ENCODE data around the gene MADD.
A peak's percentile ranks its signal among the peaks of the same experiment; 100 is the strongest.

Gene MADD

GRCh38 chr11:47268448-47269001 lies 1.4 kb upstream of the MADD start:
- Mint-ChIP-seq H3K36me3 (ENCODE audit: low read depth) (peaks cover 4% of the 10 kb centered on the region), H3K27me3 (ENCODE audit: low read depth) (no peaks in the 10 kb centered on the region), H3K27ac (peak overlapping the region; percentile 99 to 100 (median 99)), H3K4me1 (peaks cover 35% of the 10 kb centered on the region), H3K4me3 (peak overlapping the region; percentile 82 to 90 (median 90)), H3K9me3 (no peaks in the 10 kb centered on the region)
- TF ChIP-seq, protein P1, sequence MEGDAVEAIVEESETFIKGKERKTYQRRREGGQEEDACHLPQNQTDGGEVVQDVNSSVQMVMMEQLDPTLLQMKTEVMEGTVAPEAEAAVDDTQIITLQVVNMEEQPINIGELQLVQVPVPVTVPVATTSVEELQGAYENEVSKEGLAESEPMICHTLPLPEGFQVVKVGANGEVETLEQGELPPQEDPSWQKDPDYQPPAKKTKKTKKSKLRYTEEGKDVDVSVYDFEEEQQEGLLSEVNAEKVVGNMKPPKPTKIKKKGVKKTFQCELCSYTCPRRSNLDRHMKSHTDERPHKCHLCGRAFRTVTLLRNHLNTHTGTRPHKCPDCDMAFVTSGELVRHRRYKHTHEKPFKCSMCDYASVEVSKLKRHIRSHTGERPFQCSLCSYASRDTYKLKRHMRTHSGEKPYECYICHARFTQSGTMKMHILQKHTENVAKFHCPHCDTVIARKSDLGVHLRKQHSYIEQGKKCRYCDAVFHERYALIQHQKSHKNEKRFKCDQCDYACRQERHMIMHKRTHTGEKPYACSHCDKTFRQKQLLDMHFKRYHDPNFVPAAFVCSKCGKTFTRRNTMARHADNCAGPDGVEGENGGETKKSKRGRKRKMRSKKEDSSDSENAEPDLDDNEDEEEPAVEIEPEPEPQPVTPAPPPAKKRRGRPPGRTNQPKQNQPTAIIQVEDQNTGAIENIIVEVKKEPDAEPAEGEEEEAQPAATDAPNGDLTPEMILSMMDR (IDR thresholded peaks at IDR 0.05; ENCODE audit: unreplicated experiment in 3 of 3), result no peak

GRCh38 chr11:47269002-47269828 lies 718 bp upstream of the MADD start:
- Mint-ChIP-seq H3K4me1 (peaks cover 40% of the 10 kb centered on the region), H3K27ac (peak overlapping the region; percentile 99 to 100 (median 99)), H3K4me3 (peak overlapping the region; percentile 82 to 90 (median 90)), H3K27me3 (ENCODE audit: low read depth) (no peaks in the 10 kb centered on the region), H3K9me3 (no peaks in the 10 kb centered on the region), H3K36me3 (ENCODE audit: low read depth) (peaks cover 4% of the 10 kb centered on the region)
- TF ChIP-seq, protein P1 (IDR thresholded peaks at IDR 0.05; ENCODE audit: unreplicated experiment in 3 of 3), result peak; percentile 25 to 37 (median 31)

- no peaks in the 10 kb centered on the region for H3K27me3 Mint-ChIP-seq (ENCODE audit: low read depth)
- H3K4me3 Mint-ChIP-seq, result peak overlapping the region; percentile 82 to 91 (median 88)
- peaks cover 11% of the 10 kb centered on the region for H3K36me3 Mint-ChIP-seq (ENCODE audit: low read depth)
- H3K4me1 Mint-ChIP-seq, result peaks cover 44% of the 10 kb centered on the region
- H3K9me3 Mint-ChIP-seq, result no peaks in the 10 kb centered on the region
- TF ChIP-seq, protein P1 (IDR thresholded peaks at IDR 0.05; ENCODE audit: unreplicated experiment in 3 of 3), result no peak
- peak overlapping the region; percentile 64 to 91 (median 82) for H3K27ac Mint-ChIP-seq
Measured at GRCh38 chr11:47270331-47271271, 668 bp downstream of the MADD start.

- TF ChIP-seq, protein P1 (IDR thresholded peaks at IDR 0.05; ENCODE audit: unreplicated experiment in 3 of 3), result no peak
- H3K9me3 Mint-ChIP-seq, result no peaks in the 10 kb centered on the region
- H3K4me3 Mint-ChIP-seq, result peak overlapping the region; percentile 82 to 91 (median 88)
- H3K36me3 Mint-ChIP-seq (ENCODE audit: low read depth), result peaks cover 19% of the 10 kb centered on the region
- peak overlapping the region in 2 of 3 experiments; percentile 64 to 91 for H3K27ac Mint-ChIP-seq
- no peaks in the 10 kb centered on the region for H3K27me3 Mint-ChIP-seq (ENCODE audit: low read depth)
- H3K4me1 Mint-ChIP-seq, result peaks cover 47% of the 10 kb centered on the region
Measured at GRCh38 chr11:47271328-47271727, 1.4 kb downstream of the MADD start.

GRCh38 chr11:47271961-47272661 lies 2.2 kb downstream of the MADD start:
- Mint-ChIP-seq H3K27me3 (ENCODE audit: low read depth) (no peaks in the 10 kb centered on the region), H3K9me3 (no peaks in the 10 kb centered on the region), H3K36me3 (ENCODE audit: low read depth) (peaks cover 26% of the 10 kb centered on the region), H3K4me1 (peaks cover 49% of the 10 kb centered on the region), H3K4me3 (peak overlapping the region; percentile 82 to 91 (median 88)), H3K27ac (peak overlapping the region in 2 of 3 experiments; percentile 6 to 24)
- TF ChIP-seq, protein P1 (IDR thresholded peaks at IDR 0.05; ENCODE audit: unreplicated experiment in 3 of 3), result no peak
